A673 (cell line): Measurements from ENCODE around the gene DLL1. TPM values are rescaled to one million over a fixed set of nuclear protein-coding genes. Genes with fewer than 3 reads are reported as not detected.

ENCODE experiments used
- BruUV-seq: library from RNA; stranded (reverse); fragments of 400-500 nt; replicated peaks from 2 replicates; lab custom pipeline; 2021; lab: Mats Ljungman, UMichigan
- CTCF ChIA-PET: fragments of 300-600 bp; sonication (Branson Sonifier 250); formaldehyde crosslinking; loops from one replicate; lab custom pipeline; 2022; ENCODE audit warnings: antibody characterized with exemption; lab: Charles Lee
- POLR2A ChIA-PET: fragments of 300-600 bp; sonication (Branson Sonifier 250); formaldehyde crosslinking; loops from one replicate; lab custom pipeline; 2022; ENCODE audit warnings: antibody characterized with exemption; ENCODE audit not compliant: low non-redundant PET; lab: Charles Lee
- DNase-seq: peaks from one replicate; pipeline ENCODE4 v3.0.0-alpha.2; 2015; ENCODE audit warnings: low spot score
- H3K27ac ChIP-seq: fragments of 200-600 bp; sonication (generic); 2 replicates; pipeline ENCODE4 v1.5.1; 2016; ENCODE audit warnings: mixed run types, low read depth, mild to moderate bottlenecking, mixed read lengths, antibody characterized with exemption, low read length; ENCODE audit not compliant: poor library complexity, severe bottlenecking
- H3K27me3 ChIP-seq: fragments of 200-600 bp; sonication (generic); replicated peaks from 2 replicates; pipeline ENCODE4 v1.6.1; 2017; ENCODE audit warnings: mixed run types, low read depth, mild to moderate bottlenecking, mixed read lengths, antibody characterized with exemption, low read length; ENCODE audit not compliant: insufficient read depth, poor library complexity
- H3K36me3 ChIP-seq: fragments of 200-600 bp; sonication (generic); 2 replicates; pipeline ENCODE4 v1.6.1; 2016; ENCODE audit warnings: mixed run types, mild to moderate bottlenecking, mixed read lengths, antibody characterized with exemption, low read length; ENCODE audit not compliant: insufficient read depth, poor library complexity, severe bottlenecking
- H3K4me1 ChIP-seq: fragments of 200-600 bp; sonication (generic); 2 replicates; pipeline ENCODE4 v1.6.1; 2017; ENCODE audit warnings: mixed run types, mild to moderate bottlenecking, mixed read lengths, antibody characterized with exemption, low read length; ENCODE audit not compliant: insufficient read depth, poor library complexity, severe bottlenecking
- H3K4me3 ChIP-seq: fragments of 200-600 bp; sonication (generic); 2 replicates; pipeline ENCODE4 v1.5.1; 2016; ENCODE audit warnings: low read depth, mixed run types, mild to moderate bottlenecking, mixed read lengths, low read length; ENCODE audit not compliant: poor library complexity, severe bottlenecking
- H3K9me3 ChIP-seq: fragments of 200-600 bp; sonication (generic); 2 replicates; pipeline ENCODE4 v1.6.1; 2016; ENCODE audit warnings: mixed run types, low read depth, mild to moderate bottlenecking, mixed read lengths, antibody characterized with exemption, low read length; ENCODE audit not compliant: poor library complexity, severe bottlenecking
- CTCF ChIP-seq: fragments of 300-800, 200-600 bp; sonication (generic); conservative IDR thresholded peaks from 2 replicates; pipeline ENCODE4 v1.5.1; 2017; ENCODE audit warnings: low read depth, mild to moderate bottlenecking, antibody characterized with exemption, low read length, moderate library complexity, mixed read lengths
- EZH2 ChIP-seq: fragments of 200-600 bp; sonication (generic); IDR thresholded peaks from 2 replicates; pipeline ENCODE4 v1.6.1; 2017; ENCODE audit warnings: borderline replicate concordance, low read depth, mild to moderate bottlenecking, mixed read lengths, antibody characterized with exemption, low read length; ENCODE audit not compliant: poor library complexity, severe bottlenecking
- intact Hi-C: fragments of 100-400 bp; cut with micrococcal nuclease; formaldehyde crosslinking; loops from one replicate; pipeline ENCODE4 v1.10.0; 2022; ENCODE audit not compliant: unreplicated experiment
- total RNA-seq: library from RNA; stranded (reverse); gene quantifications from 2 replicates; pipeline ENCODE4 v1.2.3, GENCODE V29; 2021

DLL1 gene
- total RNA-seq, 1 experiment from 2014 or later: 1.2 TPM

- intact Hi-C loops: no loop called here
- H3K27ac ChIP-seq: no peak overlapping the region
- peaks cover 18% of the 10 kb centered on the region for H3K4me1 ChIP-seq
- CTCF ChIA-PET: no interaction called here
- POLR2A ChIA-PET: no interaction called here
- BruUV-seq: no TSS peak
- no peaks in the 10 kb centered on the region for H3K36me3 ChIP-seq
- TF ChIP-seq EZH2 (no peak), CTCF (no peak)
- no peak overlapping the region for H3K4me3 ChIP-seq
- DNase-seq: peak; percentile 23
- no peaks in the 10 kb centered on the region for H3K27me3 ChIP-seq
- no peaks in the 10 kb centered on the region for H3K9me3 ChIP-seq
Measured at GRCh38 chr6:170253910-170254269, 37.0 kb downstream of the DLL1 start.

- no peaks in the 10 kb centered on the region for H3K27me3 ChIP-seq
- no peaks in the 10 kb centered on the region for H3K9me3 ChIP-seq
- intact Hi-C loops: no loop called here
- ChIA-PET POLR2A (no interaction called here), CTCF (no interaction called here)
- no TSS peak for BruUV-seq
- TF ChIP-seq EZH2 (no peak), CTCF (no peak)
- H3K36me3 ChIP-seq: no peaks in the 10 kb centered on the region
- H3K4me3 ChIP-seq: no peak overlapping the region
- peaks cover 18% of the 10 kb centered on the region for H3K4me1 ChIP-seq
- H3K27ac ChIP-seq: no peak overlapping the region
- DNase-seq: no peak
Measured at GRCh38 chr6:170253226-170253909, 37.5 kb downstream of the DLL1 start.

- CTCF ChIA-PET: no interaction called here
Measured at GRCh38 chr6:170251776-170252571, 38.9 kb downstream of the DLL1 start.

More at GRCh38 chr6:170251776-170252571, 38.9 kb downstream of the DLL1 start:
- H3K27me3 ChIP-seq: no peaks in the 10 kb centered on the region
- no peak for DNase-seq
- intact Hi-C loops: no loop called here
- no peaks in the 10 kb centered on the region for H3K36me3 ChIP-seq
- POLR2A ChIA-PET: no interaction called here
- H3K4me3 ChIP-seq: no peak overlapping the region
- peaks cover 18% of the 10 kb centered on the region for H3K4me1 ChIP-seq
- TF ChIP-seq EZH2: no peak
- TF ChIP-seq CTCF: no peak
- H3K27ac ChIP-seq: no peak overlapping the region
- no TSS peak for BruUV-seq
- H3K9me3 ChIP-seq: no peaks in the 10 kb centered on the region
